ENCODE data around the gene PACRG. TPM values are rescaled to one million over a fixed set of nuclear protein-coding genes. Genes with fewer than 3 reads are reported as not detected.

Gene PACRG
- polyA plus RNA-seq, 2 of the 4 experiments (the other 2 are of a cell fraction) = 0.14 to 0.30 TPM

- no peak overlapping the region for H3K27ac ChIP-seq
- H3K4me1 ChIP-seq = no peaks in the 10 kb centered on the region
- FAIRE-seq = no peak
- TF ChIP-seq MYC (IDR thresholded peaks at IDR 0.05; ENCODE audit: borderline replicate concordance, low read length) (no peak), HOXB13 (CRISPR knock-in tag; IDR thresholded peaks at IDR 0.05; ENCODE audit: low read depth) (no peak), JUNB (IDR thresholded peaks at IDR 0.05) (no peak), NR3C1 (IDR thresholded peaks at IDR 0.05) (no peak), CBX8 (IDR thresholded peaks at IDR 0.05) (no peak), RARB (CRISPR knock-in tag; IDR thresholded peaks at IDR 0.05) (no peak), ZFP36 (IDR thresholded peaks at IDR 0.05; ENCODE audit: borderline replicate concordance, partially characterized antibody) (no peak)
- 46% methylated on average over 10 of the region's 10 CpGs for WGBS (ENCODE audit: missing lambda C conversion rate)
- ATAC-seq = no peak
- ChIA-PET POLR2A (no interaction called here), CTCF (interaction anchor here (1.8 kb wide), 1 partner anchor 9 kb away, joined by 7 read pairs; no protein-coding TSS in a partner anchor)
- no peak overlapping the region for H3K4me2 ChIP-seq
- DNase-seq (ENCODE audit: low read depth in 1 of 2, low spot score in 1 of 2) = no peak
- H3K9me3 ChIP-seq = no peaks in the 10 kb centered on the region
- no peak overlapping the region for H3K4me3 ChIP-seq
Measured at GRCh38 chr6:162970246-162970645, 242.5 kb downstream of the PACRG start.

GRCh38 chr6:162971356-162971755, 243.6 kb downstream of the PACRG start:
- Histone ChIP-seq H3K4me3 (no peak overlapping the region), H3K9me3 (no peaks in the 10 kb centered on the region), H3K4me1 (no peaks in the 10 kb centered on the region), H3K27ac (no peak overlapping the region), H3K4me2 (no peak overlapping the region)
- no peak for DNase-seq (ENCODE audit: low read depth in 1 of 2, low spot score in 1 of 2)
- WGBS (ENCODE audit: missing lambda C conversion rate) = 76% methylated on average over 7 of the region's 7 CpGs
- no peak for FAIRE-seq
- TF ChIP-seq E2F6 (IDR thresholded peaks at IDR 0.05; ENCODE audit: borderline replicate concordance, low read depth) (no peak), ELK1 (IDR thresholded peaks at IDR 0.05; ENCODE audit: low read depth, low read length) (no peak), TFCP2L1 (CRISPR knock-in tag; IDR thresholded peaks at IDR 0.05) (no peak), REST (IDR thresholded peaks at IDR 0.05) (no peak), BHLHE40 (IDR thresholded peaks at IDR 0.05; ENCODE audit: low read depth, low read length) (no peak), HOXB5 (CRISPR knock-in tag; IDR thresholded peaks at IDR 0.05) (no peak), ZC3H11A (IDR thresholded peaks at IDR 0.05) (no peak), ZSCAN20 (CRISPR knock-in tag; IDR thresholded peaks at IDR 0.05) (no peak)
- ChIA-PET CTCF (interaction anchor here (1.8 kb wide), 1 partner anchor 8 kb away, joined by 7 read pairs; no protein-coding TSS in a partner anchor), POLR2A (no interaction called here)
- ATAC-seq = no peak

GRCh38 chr6:162973151-162973872, 245.5 kb downstream of the PACRG start:
- Histone ChIP-seq H3K4me3 (no peak overlapping the region), H3K27ac (no peak overlapping the region), H3K4me1 (no peaks in the 10 kb centered on the region), H3K4me2 (no peak overlapping the region), H3K9me3 (no peaks in the 10 kb centered on the region)
- DNase-seq (ENCODE audit: low read depth in 1 of 2, low spot score in 1 of 2) (no peak), FAIRE-seq (no peak), ATAC-seq (no peak)
- 61% methylated on average over 7 of the region's 7 CpGs for WGBS (ENCODE audit: missing lambda C conversion rate)
- ChIA-PET CTCF (no interaction called here), POLR2A (no interaction called here)
- TF ChIP-seq MAFK (IDR thresholded peaks at IDR 0.05; ENCODE audit: partially characterized antibody) = peak; percentile 39
- TF ChIP-seq BHLHE40 (IDR thresholded peaks at IDR 0.05; ENCODE audit: low read depth, low read length) = no peak
